Spinal cord (tissue), 10 donors: ENCODE measurements around the gene KLK10. TPM values are rescaled to one million over a fixed set of nuclear protein-coding genes. Genes with fewer than 3 reads are reported as not detected.

Experiments
- DNase-seq, 6 donors: peaks; one replicate each; pipeline versions ENCODE4 v3.0.0 to v3.0.0-alpha.2; 2013 to 2015; ENCODE audit warnings: low spot score in 6 of 6, low read depth in 4 of 6
- H3K27ac ChIP-seq: one replicate; pipeline ENCODE4 v1.5.1; 2013; ENCODE audit warnings: low read depth, low read length, control low read depth
- H3K27me3 ChIP-seq: one replicate; pipeline ENCODE4 v1.6.1; 2013; ENCODE audit warnings: low read length; ENCODE audit not compliant: control insufficient read depth, insufficient read depth
- H3K36me3 ChIP-seq: one replicate; pipeline ENCODE4 v1.6.1; 2013; ENCODE audit warnings: low read length; ENCODE audit not compliant: control insufficient read depth, insufficient read depth
- H3K4me1 ChIP-seq: one replicate; pipeline ENCODE4 v1.6.1; 2013; ENCODE audit warnings: low read length; ENCODE audit not compliant: control insufficient read depth, insufficient read depth
- H3K4me3 ChIP-seq: one replicate; pipeline ENCODE4 v1.5.1; 2013; ENCODE audit warnings: low read depth, low read length, control low read depth
- H3K9me3 ChIP-seq: one replicate; pipeline ENCODE4 v1.6.1; 2013; ENCODE audit warnings: low read length; ENCODE audit not compliant: control insufficient read depth, insufficient read depth
- WGBS: methylation state at CpG from one replicate; pipeline ENCODE4 v1.1.5; 2013; ENCODE audit warnings: missing lambda C conversion rate; ENCODE audit not compliant: insufficient coverage; 5-methylcytosine and 5-hydroxymethylcytosine counted together
- polyA plus RNA-seq, 2 donors: library from polyadenylated mRNA; unstranded; fragments of 120-200 nt; gene quantifications; one replicate each; pipeline ENCODE4 v1.2.1, GENCODE V29; 2013; ENCODE audit not compliant: insufficient read length in 2 of 2
- total RNA-seq, 2 donors: library from RNA; depleted of rRNA in 1 of 2; stranded (reverse); fragments of 120-200 nt in 1 of 2; fragments of >200 nt in 1 of 2; gene quantifications; one replicate each; pipeline versions ENCODE4 v1.2.3 to v1.2.4, GENCODE V29; 2013 to 2014
- donor health status: healthy.

KLK10 gene
- total and polyA plus RNA-seq, 4 donors = 0.72 to 7.3 (median 4.5) TPM

GRCh38 chr19:51018745-51019543 is 565 bp downstream of the KLK10 start:
- Histone ChIP-seq H3K4me1 (peaks cover 22% of the 10 kb centered on the region), H3K27me3 (peaks cover 69% of the 10 kb centered on the region), H3K4me3 (peak overlapping the region; percentile 9), H3K27ac (no peak overlapping the region), H3K36me3 (no peaks in the 10 kb centered on the region), H3K9me3 (no peaks in the 10 kb centered on the region)
- DNase-seq = peak in 1 of 6 donors; percentile 9
- WGBS = under 1% methylated on average over 65 of the region's 68 CpGs

- peaks cover 66% of the 10 kb centered on the region for H3K27me3 ChIP-seq
- WGBS = under 1% methylated on average over 68 of the region's 68 CpGs
- H3K4me3 ChIP-seq = peak overlapping the region; percentile 35
- DNase-seq = peak in 3 of 6 donors; percentile 42 to 87 (median 43)
- H3K36me3 ChIP-seq = no peaks in the 10 kb centered on the region
- no peaks in the 10 kb centered on the region for H3K9me3 ChIP-seq
- peaks cover 22% of the 10 kb centered on the region for H3K4me1 ChIP-seq
- no peak overlapping the region for H3K27ac ChIP-seq
Measured at GRCh38 chr19:51016798-51017683, 2.5 kb downstream of the KLK10 start.

GRCh38 chr19:51015691-51016267 is 3.7 kb downstream of the KLK10 start:
- Histone ChIP-seq H3K27me3 (peaks cover 66% of the 10 kb centered on the region), H3K27ac (no peak overlapping the region)

DNA sequence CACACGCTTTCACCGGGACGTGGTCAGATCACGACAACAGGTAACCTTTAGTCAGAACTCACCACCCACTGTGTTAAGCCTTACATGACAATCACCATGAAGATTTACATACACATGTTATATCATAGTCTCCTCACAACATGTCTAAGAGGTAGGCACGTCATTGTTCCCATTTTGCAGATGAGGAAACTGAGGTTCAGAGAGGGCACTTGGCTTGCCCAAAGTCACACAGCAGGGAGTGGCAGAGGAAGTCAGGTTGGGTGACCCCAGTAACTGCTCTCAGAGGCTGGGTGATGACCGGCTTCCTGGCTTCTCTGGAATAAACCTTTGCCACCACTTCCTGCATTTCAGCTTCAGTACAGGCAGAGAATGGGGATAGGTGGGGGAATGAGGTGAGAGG is 5.3 kb downstream of the KLK10 start:
- no peaks in the 10 kb centered on the region for H3K36me3 ChIP-seq
- no peaks in the 10 kb centered on the region for H3K9me3 ChIP-seq
- DNase-seq = no peak
- H3K27ac ChIP-seq = no peak overlapping the region
- H3K4me1 ChIP-seq = peaks cover 19% of the 10 kb centered on the region
- H3K4me3 ChIP-seq = no peak overlapping the region
- peaks cover 64% of the 10 kb centered on the region for H3K27me3 ChIP-seq
- 92% methylated on average over 5 of the region's 6 CpGs for WGBS

More at GRCh38 chr19:51015691-51016267, 3.7 kb downstream of the KLK10 start:
- Histone ChIP-seq H3K4me1 (peaks cover 22% of the 10 kb centered on the region), H3K36me3 (no peaks in the 10 kb centered on the region), H3K4me3 (no peak overlapping the region), H3K9me3 (no peaks in the 10 kb centered on the region)
- 89% methylated on average over 18 of the region's 19 CpGs for WGBS
- no peak for DNase-seq

DNA sequence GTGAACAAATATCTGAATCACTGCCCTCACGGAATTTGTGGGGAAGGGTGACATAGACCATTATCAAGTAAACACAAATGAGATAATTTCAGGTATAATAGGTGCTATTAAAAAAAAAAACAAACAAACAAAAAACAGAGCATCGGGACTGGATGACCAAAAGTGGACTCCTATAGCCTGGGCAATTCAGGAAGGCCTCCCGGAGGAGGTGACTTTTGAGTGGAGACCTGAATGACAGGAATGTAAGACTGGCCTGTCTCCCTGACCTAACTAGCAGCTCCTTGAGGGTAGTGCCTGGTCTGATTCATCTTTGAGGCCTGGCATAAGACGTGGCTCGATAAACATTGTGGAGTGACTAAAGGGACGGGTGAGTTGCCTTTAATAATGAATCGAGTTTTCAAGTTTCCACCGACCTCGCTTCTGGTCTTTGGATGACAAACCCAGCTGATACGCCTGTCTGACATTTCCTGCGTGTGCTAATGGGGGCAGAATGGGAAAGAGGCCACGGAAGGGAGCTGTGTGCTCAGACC is 6.8 kb downstream of the KLK10 start:
- Histone ChIP-seq H3K4me1 (peaks cover 11% of the 10 kb centered on the region), H3K27me3 (peaks cover 50% of the 10 kb centered on the region), H3K36me3 (no peaks in the 10 kb centered on the region), H3K9me3 (no peaks in the 10 kb centered on the region), H3K4me3 (no peak overlapping the region), H3K27ac (no peak overlapping the region)
- no peak for DNase-seq
- WGBS = 76% methylated on average over 11 of the region's 12 CpGs

- H3K27me3 ChIP-seq = peaks cover 38% of the 10 kb centered on the region
Measured at GRCh38 chr19:51010066-51010795, 9.3 kb downstream of the KLK10 start.

GRCh38 chr19:51009061-51009891 is 10.2 kb downstream of the KLK10 start:
- Histone ChIP-seq H3K4me1 (no peaks in the 10 kb centered on the region), H3K4me3 (no peak overlapping the region), H3K36me3 (no peaks in the 10 kb centered on the region), H3K9me3 (no peaks in the 10 kb centered on the region), H3K27ac (no peak overlapping the region), H3K27me3 (peaks cover 28% of the 10 kb centered on the region)
- 77% methylated on average over 12 of the region's 19 CpGs for WGBS
- no peak for DNase-seq

More at GRCh38 chr19:51010066-51010795, 9.3 kb downstream of the KLK10 start:
- Histone ChIP-seq H3K27ac (no peak overlapping the region), H3K4me3 (no peak overlapping the region), H3K36me3 (no peaks in the 10 kb centered on the region), H3K9me3 (no peaks in the 10 kb centered on the region), H3K4me1 (no peaks in the 10 kb centered on the region)
- DNase-seq = no peak
- 49% methylated on average over 3 of the region's 4 CpGs for WGBS

DNA sequence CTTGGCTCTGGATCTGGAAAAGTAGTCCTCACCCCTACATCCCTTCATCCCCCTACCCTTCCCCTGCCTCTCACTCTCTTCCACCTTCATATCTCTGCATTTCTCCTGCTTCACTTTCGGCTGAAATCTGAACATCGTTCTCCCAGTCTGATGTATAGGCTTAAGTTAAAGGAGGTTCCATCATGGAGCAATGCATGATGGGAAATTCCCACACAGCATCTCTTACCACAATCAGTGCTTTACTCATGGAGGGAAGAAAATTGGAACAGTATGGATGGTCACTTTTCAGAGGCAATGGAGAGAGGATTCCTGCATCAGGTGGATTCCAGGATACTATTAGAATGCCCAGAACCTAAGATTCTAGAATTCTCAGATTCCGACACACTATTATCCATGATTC is 12.0 kb downstream of the KLK10 start:
- peak in 1 of 6 donors; percentile 17 for DNase-seq
- Histone ChIP-seq H3K27me3 (peaks cover 28% of the 10 kb centered on the region), H3K36me3 (no peaks in the 10 kb centered on the region), H3K4me1 (peaks cover 2% of the 10 kb centered on the region), H3K9me3 (no peaks in the 10 kb centered on the region), H3K4me3 (no peak overlapping the region), H3K27ac (no peak overlapping the region)
- WGBS = no CpG with 5 or more reads among the region's 3 CpGs
